PC-3 (cell line): ENCODE data around the gene IRS2.

ENCODE experiments used
- EZH2 ChIP-seq: fragments of 300-600 bp; sonication (generic); IDR thresholded peaks from one replicate; pipeline ENCODE4 v1.6.1; 2017; ENCODE audit warnings: antibody characterized with exemption, mild to moderate bottlenecking, low read length; ENCODE audit not compliant: unreplicated experiment
- EZH2phosphoT487 ChIP-seq: fragments of 300-600 bp; sonication (generic); IDR thresholded peaks from 2 replicates; pipeline ENCODE4 v1.6.1; 2018; ENCODE audit warnings: mild to moderate bottlenecking, antibody characterized with exemption, low read length, borderline replicate concordance
- TF ChIP-seq, protein P1 (sequence below): fragments of 300-600 bp; sonication (generic); conservative IDR thresholded peaks from 2 replicates; pipeline ENCODE4 v1.5.1; 2017; ENCODE audit warnings: antibody characterized with exemption, low read depth, mild to moderate bottlenecking, low read length

GRCh38 chr13:109770436-109770835 lies 15.9 kb downstream of the IRS2 start:
- TF ChIP-seq EZH2: no peak
- TF ChIP-seq, protein P1, sequence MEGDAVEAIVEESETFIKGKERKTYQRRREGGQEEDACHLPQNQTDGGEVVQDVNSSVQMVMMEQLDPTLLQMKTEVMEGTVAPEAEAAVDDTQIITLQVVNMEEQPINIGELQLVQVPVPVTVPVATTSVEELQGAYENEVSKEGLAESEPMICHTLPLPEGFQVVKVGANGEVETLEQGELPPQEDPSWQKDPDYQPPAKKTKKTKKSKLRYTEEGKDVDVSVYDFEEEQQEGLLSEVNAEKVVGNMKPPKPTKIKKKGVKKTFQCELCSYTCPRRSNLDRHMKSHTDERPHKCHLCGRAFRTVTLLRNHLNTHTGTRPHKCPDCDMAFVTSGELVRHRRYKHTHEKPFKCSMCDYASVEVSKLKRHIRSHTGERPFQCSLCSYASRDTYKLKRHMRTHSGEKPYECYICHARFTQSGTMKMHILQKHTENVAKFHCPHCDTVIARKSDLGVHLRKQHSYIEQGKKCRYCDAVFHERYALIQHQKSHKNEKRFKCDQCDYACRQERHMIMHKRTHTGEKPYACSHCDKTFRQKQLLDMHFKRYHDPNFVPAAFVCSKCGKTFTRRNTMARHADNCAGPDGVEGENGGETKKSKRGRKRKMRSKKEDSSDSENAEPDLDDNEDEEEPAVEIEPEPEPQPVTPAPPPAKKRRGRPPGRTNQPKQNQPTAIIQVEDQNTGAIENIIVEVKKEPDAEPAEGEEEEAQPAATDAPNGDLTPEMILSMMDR: no peak
- TF ChIP-seq EZH2phosphoT487: no peak
